ENCODE measurements around the gene RAD51D. TPM values are rescaled to one million over a fixed set of nuclear protein-coding genes. Genes with fewer than 3 reads are reported as not detected.

The RAD51D gene
- total and polyA plus RNA-seq, 2 donors (not counting 1 experiment from before 2014, with no cell fraction given) = 12.6 to 15.6 TPM

DNA sequence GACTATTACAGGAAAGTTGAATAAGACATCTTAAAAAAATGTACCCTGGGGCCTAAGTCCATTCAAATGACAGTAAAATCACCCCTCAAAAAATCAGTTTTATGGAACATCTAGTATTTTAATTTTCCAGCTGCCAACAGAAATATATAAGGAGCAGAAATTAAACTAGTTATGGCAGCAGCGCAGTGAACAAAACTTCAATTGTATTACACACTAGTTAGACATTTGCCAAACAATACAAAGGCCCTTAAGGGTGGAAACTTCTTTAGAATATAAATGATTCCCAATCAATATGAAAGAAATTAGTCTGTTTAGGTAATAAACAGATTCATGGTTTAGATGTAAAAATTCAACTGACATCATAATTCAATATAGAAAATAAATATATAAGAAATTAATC lies 38.0 kb downstream of the RAD51D start:
- Histone ChIP-seq H2AFZ (ENCODE audit: low read length) (no peak overlapping the region), H4K20me1 (ENCODE audit: control insufficient read depth, extremely low read depth, insufficient read depth, low read length) (peaks cover 2% of the 10 kb centered on the region), H3K27me3 (ENCODE audit: control insufficient read depth, insufficient read depth, low read length) (no peaks in the 10 kb centered on the region), H3K27ac (ENCODE audit: insufficient read depth, low read length) (no peak overlapping the region), H3K36me3 (ENCODE audit: control insufficient read depth, insufficient read depth, low read length) (no peaks in the 10 kb centered on the region), H3K9me3 (ENCODE audit: control insufficient read depth, insufficient read depth, low read depth, low read length) (no peaks in the 10 kb centered on the region), H3K4me1 (ENCODE audit: control insufficient read depth, extremely low read depth, insufficient read depth, low read length) (peaks cover 24% of the 10 kb centered on the region), H3K79me2 (ENCODE audit: control insufficient read depth, insufficient read depth, low read length) (peaks cover 67% of the 10 kb centered on the region), H3K4me2 (ENCODE audit: extremely low read depth, insufficient read depth, low read length) (no peak overlapping the region), H3K4me3 (replicated peaks in 1 of 4; ENCODE audit: control extremely low read depth in 1 of 4, insufficient read depth in 1 of 4, low read depth in 3 of 4, low read length in 4 of 4) (no peak overlapping the region), H3K9ac (ENCODE audit: insufficient read depth, low read length) (no peak overlapping the region)
- no peak for DNase-seq (ENCODE audit: low read depth in 2 of 2)
- no peak for TF ChIP-seq EZH2 (IDR thresholded peaks at IDR 0.05; ENCODE audit: low read length, missing control alignments)
- TF ChIP-seq, protein P1, sequence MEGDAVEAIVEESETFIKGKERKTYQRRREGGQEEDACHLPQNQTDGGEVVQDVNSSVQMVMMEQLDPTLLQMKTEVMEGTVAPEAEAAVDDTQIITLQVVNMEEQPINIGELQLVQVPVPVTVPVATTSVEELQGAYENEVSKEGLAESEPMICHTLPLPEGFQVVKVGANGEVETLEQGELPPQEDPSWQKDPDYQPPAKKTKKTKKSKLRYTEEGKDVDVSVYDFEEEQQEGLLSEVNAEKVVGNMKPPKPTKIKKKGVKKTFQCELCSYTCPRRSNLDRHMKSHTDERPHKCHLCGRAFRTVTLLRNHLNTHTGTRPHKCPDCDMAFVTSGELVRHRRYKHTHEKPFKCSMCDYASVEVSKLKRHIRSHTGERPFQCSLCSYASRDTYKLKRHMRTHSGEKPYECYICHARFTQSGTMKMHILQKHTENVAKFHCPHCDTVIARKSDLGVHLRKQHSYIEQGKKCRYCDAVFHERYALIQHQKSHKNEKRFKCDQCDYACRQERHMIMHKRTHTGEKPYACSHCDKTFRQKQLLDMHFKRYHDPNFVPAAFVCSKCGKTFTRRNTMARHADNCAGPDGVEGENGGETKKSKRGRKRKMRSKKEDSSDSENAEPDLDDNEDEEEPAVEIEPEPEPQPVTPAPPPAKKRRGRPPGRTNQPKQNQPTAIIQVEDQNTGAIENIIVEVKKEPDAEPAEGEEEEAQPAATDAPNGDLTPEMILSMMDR (conservative IDR thresholded peaks at IDR 0.05 in 1 of 2, IDR thresholded peaks at IDR 0.05 in 1 of 2; ENCODE audit: low read depth in 1 of 2, low read length in 2 of 2) = no peak

DNA sequence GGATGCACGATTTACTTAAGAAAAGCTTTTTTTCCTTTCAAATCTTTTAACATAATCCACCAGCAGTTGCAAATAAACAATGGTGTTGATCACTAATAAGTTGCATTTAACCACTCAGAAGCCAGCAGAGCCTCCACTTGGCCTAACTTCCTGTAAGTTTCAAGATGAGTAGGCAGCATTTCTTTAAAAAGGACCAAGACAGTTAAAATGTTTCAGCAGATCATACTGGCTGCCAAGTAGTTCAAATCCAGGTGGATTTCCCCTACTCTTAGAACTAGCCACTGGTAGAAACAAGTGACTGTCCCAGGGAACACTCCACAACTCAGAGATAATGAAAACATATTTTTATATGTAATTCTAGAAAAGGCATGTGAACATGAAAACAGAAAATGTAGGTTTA lies 39.1 kb downstream of the RAD51D start:
- no peak overlapping the region for H3K9ac ChIP-seq (ENCODE audit: insufficient read depth, low read length)
- H3K4me2 ChIP-seq (ENCODE audit: extremely low read depth, insufficient read depth, low read length) = no peak overlapping the region
- H2AFZ ChIP-seq (ENCODE audit: low read length) = no peak overlapping the region
- no peak overlapping the region for H3K4me3 ChIP-seq (replicated peaks in 1 of 4; ENCODE audit: control extremely low read depth in 1 of 4, insufficient read depth in 1 of 4, low read depth in 3 of 4, low read length in 4 of 4)
- peaks cover 58% of the 10 kb centered on the region for H3K79me2 ChIP-seq (ENCODE audit: control insufficient read depth, insufficient read depth, low read length)
- H4K20me1 ChIP-seq (ENCODE audit: control insufficient read depth, extremely low read depth, insufficient read depth, low read length) = peaks cover 2% of the 10 kb centered on the region
- TF ChIP-seq, protein P1 (conservative IDR thresholded peaks at IDR 0.05 in 1 of 2, IDR thresholded peaks at IDR 0.05 in 1 of 2; ENCODE audit: low read depth in 1 of 2, low read length in 2 of 2) = no peak
- no peak for TF ChIP-seq EZH2 (IDR thresholded peaks at IDR 0.05; ENCODE audit: low read length, missing control alignments)
- H3K4me1 ChIP-seq (ENCODE audit: control insufficient read depth, extremely low read depth, insufficient read depth, low read length) = peaks cover 22% of the 10 kb centered on the region
- no peaks in the 10 kb centered on the region for H3K9me3 ChIP-seq (ENCODE audit: control insufficient read depth, insufficient read depth, low read depth, low read length)
- no peaks in the 10 kb centered on the region for H3K36me3 ChIP-seq (ENCODE audit: control insufficient read depth, insufficient read depth, low read length)
- H3K27ac ChIP-seq (ENCODE audit: insufficient read depth, low read length) = no peak overlapping the region
- no peak for DNase-seq (ENCODE audit: low read depth in 2 of 2)
- no peaks in the 10 kb centered on the region for H3K27me3 ChIP-seq (ENCODE audit: control insufficient read depth, insufficient read depth, low read length)

DNA sequence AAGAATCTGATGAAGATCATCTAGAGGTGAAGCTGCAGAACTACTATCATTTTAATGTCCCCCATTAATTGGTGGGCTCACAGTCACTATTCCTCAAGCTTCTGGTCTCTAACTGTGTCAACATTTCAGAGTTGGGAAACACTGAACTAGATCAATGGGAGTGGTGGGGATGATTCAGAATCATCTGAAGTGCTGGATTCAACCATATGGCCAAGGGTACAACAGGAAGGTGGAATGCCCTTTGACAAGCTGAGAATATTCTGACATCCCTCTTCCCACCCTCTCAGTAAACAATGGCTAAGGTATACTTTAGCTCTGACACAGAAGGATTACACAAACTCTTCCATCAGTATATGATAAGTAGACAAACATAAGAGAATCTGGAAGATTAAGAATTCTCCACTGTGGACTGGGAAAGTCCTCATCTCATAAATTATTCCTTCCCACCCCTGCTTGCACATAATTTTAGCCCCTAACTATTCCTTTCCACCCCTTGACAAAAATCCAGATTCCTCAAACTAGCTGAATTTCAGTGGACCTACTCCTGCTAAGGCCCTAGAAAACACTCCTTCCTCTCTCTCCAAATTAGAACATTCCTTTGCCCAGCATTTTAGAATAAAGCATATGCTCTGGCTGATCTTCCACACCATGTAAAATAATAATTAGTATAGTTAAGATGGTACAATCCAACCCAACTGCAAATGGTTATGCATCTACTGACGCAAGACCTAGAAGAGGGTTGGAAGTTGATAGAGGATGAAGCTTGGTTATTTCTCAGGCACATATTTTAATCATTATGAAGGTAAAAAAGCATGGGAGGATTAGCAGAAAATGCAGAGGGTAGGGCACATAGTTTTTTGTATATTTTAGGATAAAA lies 39.9 kb downstream of the RAD51D start:
- Histone ChIP-seq H3K36me3 (ENCODE audit: control insufficient read depth, insufficient read depth, low read length) (no peaks in the 10 kb centered on the region), H3K9me3 (ENCODE audit: control insufficient read depth, insufficient read depth, low read depth, low read length) (no peaks in the 10 kb centered on the region), H3K27me3 (ENCODE audit: control insufficient read depth, insufficient read depth, low read length) (no peaks in the 10 kb centered on the region), H3K4me1 (ENCODE audit: control insufficient read depth, extremely low read depth, insufficient read depth, low read length) (peaks cover 20% of the 10 kb centered on the region), H2AFZ (ENCODE audit: low read length) (no peak overlapping the region), H3K9ac (ENCODE audit: insufficient read depth, low read length) (no peak overlapping the region), H3K27ac (ENCODE audit: insufficient read depth, low read length) (no peak overlapping the region), H3K4me2 (ENCODE audit: extremely low read depth, insufficient read depth, low read length) (peak overlapping the region; percentile 1), H3K4me3 (replicated peaks in 1 of 4; ENCODE audit: control extremely low read depth in 1 of 4, insufficient read depth in 1 of 4, low read depth in 3 of 4, low read length in 4 of 4) (no peak overlapping the region), H3K79me2 (ENCODE audit: control insufficient read depth, insufficient read depth, low read length) (peaks cover 58% of the 10 kb centered on the region), H4K20me1 (ENCODE audit: control insufficient read depth, extremely low read depth, insufficient read depth, low read length) (peaks cover 2% of the 10 kb centered on the region)
- TF ChIP-seq, protein P1 (conservative IDR thresholded peaks at IDR 0.05 in 1 of 2, IDR thresholded peaks at IDR 0.05 in 1 of 2; ENCODE audit: low read depth in 1 of 2, low read length in 2 of 2) = no peak
- TF ChIP-seq EZH2 (IDR thresholded peaks at IDR 0.05; ENCODE audit: low read length, missing control alignments) = no peak
- DNase-seq (ENCODE audit: low read depth in 2 of 2) = peak in 1 of 2 donors; percentile 51

Data from fibroblast of lung (primary cell).